NCI-H510A (cell line): Measurements from ENCODE around the gene SHISAL2A.
"Not testable (repeated sequence)": the region's sequence is repeated elsewhere in the genome, so short reads cannot be mapped to it uniquely, and the experiment has no call there.

Source experiments
- DNase-seq: peaks from one replicate; lab custom pipeline; 2025; lab: John Stamatoyannopoulos, UW

The SHISAL2A gene

GRCh38 chr1:52684545-52684944 lies 51.6 kb downstream of the SHISAL2A start:
- no peak for DNase-seq

- DNase-seq, result not testable (repeated sequence)
Observed at GRCh38 chr1:52686261-52686751, 53.3 kb downstream of the SHISAL2A start.

GRCh38 chr1:52686830-52687229 lies 53.9 kb downstream of the SHISAL2A start:
- DNase-seq, result no peak

- DNase-seq, result no peak
Observed at GRCh38 chr1:52691821-52692220, 58.9 kb downstream of the SHISAL2A start.

GRCh38 chr1:52692697-52693096 lies 59.7 kb downstream of the SHISAL2A start:
- no peak for DNase-seq

- DNase-seq, result not testable (repeated sequence)
Observed at GRCh38 chr1:52693351-52693750, 60.4 kb downstream of the SHISAL2A start.

- DNase-seq, result no peak
Observed at GRCh38 chr1:52693843-52694242, 60.9 kb downstream of the SHISAL2A start.

- DNase-seq, result no peak
Observed at GRCh38 chr1:52695627-52696026, 62.7 kb downstream of the SHISAL2A start.

- DNase-seq, result peak; percentile 83
Observed at GRCh38 chr1:52697795-52698674, 65.1 kb downstream of the SHISAL2A start, which contains the start of gene COA7. Gene COA7, minus strand, starts transcription at chr1:52698347. Its CDS starts 21 bp downstream, at chr1:52698326.

GRCh38 chr1:52702886-52703787 lies 70.2 kb downstream of the SHISAL2A start:
- DNase-seq, result peak; percentile 84

- no peak for DNase-seq
Observed at GRCh38 chr1:52706136-52706670, 73.2 kb downstream of the SHISAL2A start.
